ENCODE data around the gene NPEPPS.
"Not testable (repeated sequence)": the region's sequence is repeated elsewhere in the genome, so short reads cannot be mapped to it uniquely, and the experiment has no call there.

The NPEPPS gene

DNA sequence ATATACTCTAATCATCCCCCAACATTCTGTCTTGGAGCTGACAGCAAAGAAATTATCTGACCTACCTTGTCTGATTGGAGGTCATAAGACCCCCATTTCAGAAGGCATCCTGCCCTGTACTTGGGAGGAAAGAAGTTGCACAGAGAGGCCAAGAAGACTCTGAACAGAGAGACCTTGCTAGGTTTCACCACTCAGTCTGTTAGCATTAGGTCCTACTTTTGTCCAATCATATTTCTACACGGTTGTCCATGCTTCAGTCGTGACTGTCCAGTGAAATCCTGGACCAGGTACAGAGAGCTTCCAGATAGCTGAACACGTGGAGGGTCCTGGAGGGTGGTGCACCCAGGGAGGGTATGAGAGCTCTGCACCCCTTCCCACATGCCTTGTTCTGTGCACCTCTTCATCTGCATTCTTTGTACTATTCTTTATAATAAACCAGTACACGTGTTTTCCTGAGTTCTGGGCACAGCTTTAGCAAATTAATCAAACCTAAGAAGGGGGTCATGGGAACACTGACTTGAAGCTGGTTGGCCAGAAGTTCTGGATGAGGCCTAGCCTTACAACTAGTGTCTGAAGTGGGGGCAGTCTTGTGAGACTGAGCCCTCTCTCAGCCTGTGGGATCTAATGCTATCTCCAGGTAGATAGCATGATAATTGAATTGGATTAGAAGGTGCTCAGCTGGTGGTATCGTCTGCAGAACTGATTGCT, 30.9 kb downstream of the NPEPPS start:
- not testable (repeated sequence) for DNase-seq

DNA sequence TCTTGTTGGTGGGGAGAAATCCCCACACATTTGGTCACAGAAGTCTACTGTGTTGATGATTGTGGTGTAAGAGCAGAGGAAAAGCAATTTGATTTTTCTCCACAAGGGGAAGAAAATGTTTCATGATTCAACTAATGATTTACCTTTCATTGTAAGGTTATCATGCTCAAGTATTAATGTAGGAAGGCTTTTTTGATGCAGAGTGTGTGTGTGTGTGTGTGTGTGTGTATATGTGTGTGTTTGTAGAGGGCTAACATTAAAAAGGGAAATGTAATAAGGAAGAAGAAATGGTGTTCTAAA, 31.4 kb downstream of the NPEPPS start:
- DNase-seq: not testable (repeated sequence)

- not testable (repeated sequence) for DNase-seq
Observed at GRCh38 chr17:47567261-47567660, 36.4 kb downstream of the NPEPPS start.

DNA sequence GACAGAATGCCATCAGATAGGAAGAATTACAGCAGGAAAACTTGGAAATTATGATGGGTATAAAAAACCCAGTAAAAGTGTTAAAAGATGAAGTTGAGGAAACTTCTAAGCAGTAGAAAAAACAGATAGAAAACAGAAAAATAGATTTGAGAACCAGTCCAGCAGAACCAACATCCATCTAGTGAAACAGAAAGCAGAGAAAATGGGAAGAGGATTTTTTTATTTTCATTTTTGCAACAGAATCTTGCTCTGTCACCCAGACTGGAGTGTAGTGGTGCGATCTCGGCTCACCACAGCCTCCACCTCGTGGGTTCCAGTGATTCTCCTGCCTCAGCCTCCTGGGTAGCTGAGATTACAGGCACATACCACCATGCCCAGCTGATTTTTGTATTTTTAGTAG, 41.7 kb downstream of the NPEPPS start:
- DNase-seq: not testable (repeated sequence)

DNA sequence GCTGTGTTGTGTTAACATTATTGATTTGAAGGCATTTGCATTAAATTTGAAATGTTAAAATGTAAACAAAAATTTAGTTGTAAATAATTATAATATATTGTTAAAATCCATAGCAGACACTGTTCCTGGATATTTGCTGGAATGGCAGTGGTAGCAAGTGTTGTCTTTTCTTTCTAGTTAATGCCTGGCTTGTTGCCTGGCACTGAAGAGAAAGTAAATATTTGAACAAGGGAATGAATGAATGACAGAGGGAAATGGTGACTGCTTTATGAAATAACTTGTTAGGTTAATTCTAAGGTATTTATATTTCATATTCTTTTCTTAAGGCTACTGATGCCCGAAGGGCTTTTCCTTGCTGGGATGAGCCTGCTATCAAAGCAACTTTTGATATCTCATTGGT, 51.5 kb downstream of the NPEPPS start:
- not testable (repeated sequence) for DNase-seq

DNA sequence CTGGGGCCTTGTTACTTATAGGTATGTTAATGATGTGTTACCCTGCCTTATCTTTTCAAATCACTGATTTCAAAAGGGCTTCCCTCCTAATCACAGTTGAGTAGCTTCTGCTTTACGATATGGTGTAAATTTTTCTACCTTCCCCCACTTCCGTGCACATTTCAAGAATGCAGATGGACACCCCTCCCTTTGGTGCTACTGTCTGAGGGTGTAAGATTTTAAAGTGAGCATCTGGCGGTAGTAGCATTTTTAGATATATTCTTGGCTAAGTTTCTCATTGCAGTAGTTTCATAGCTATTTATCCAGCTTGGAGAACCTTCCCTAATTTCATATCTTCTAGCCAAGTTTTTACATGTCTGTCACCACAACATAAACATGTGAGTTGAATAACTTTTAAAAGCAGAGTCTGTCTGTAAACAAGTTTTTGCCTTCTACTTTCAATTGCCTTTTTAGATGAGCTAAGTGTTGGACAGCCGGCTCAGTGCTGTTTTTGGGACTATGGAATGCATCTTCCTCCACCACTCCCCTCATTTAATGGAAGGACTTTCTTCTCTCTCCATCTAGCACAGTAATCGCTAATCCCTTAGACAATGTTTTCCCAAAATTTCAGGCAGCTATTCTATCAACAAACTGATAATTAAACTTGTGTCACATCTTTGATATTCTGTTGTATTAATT, 55.6 kb downstream of the NPEPPS start:
- DNase-seq: not testable (repeated sequence)

- not testable (repeated sequence) for DNase-seq
Observed at GRCh38 chr17:47593522-47593921, 62.6 kb downstream of the NPEPPS start.

- DNase-seq: no peak
Observed at GRCh38 chr17:47603830-47604597, 73.1 kb downstream of the NPEPPS start.

GRCh38 chr17:47604598-47604927, 73.7 kb downstream of the NPEPPS start:
- no peak for DNase-seq

DNA sequence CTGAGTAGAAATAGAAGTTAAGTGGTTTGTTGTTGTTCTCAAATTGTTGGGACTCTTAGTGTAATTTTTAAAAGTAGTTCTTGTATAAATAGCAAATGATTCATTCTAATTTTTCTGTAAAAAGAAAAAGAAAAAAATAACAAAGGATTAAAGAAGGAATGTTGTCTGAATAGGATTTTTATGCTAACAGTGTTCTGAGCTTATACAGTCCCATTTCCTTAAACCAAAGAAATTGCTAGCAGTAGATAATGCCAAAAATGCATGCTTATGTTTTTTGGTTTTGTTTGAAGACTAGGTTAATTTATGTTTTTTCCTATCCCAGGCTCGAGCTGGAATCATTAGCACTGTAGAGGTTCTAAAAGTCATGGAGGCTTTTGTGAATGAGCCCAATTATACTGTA, 74.1 kb downstream of the NPEPPS start:
- DNase-seq: no peak

GRCh38 chr17:47607481-47607880, 76.6 kb downstream of the NPEPPS start:
- DNase-seq: no peak

DNA sequence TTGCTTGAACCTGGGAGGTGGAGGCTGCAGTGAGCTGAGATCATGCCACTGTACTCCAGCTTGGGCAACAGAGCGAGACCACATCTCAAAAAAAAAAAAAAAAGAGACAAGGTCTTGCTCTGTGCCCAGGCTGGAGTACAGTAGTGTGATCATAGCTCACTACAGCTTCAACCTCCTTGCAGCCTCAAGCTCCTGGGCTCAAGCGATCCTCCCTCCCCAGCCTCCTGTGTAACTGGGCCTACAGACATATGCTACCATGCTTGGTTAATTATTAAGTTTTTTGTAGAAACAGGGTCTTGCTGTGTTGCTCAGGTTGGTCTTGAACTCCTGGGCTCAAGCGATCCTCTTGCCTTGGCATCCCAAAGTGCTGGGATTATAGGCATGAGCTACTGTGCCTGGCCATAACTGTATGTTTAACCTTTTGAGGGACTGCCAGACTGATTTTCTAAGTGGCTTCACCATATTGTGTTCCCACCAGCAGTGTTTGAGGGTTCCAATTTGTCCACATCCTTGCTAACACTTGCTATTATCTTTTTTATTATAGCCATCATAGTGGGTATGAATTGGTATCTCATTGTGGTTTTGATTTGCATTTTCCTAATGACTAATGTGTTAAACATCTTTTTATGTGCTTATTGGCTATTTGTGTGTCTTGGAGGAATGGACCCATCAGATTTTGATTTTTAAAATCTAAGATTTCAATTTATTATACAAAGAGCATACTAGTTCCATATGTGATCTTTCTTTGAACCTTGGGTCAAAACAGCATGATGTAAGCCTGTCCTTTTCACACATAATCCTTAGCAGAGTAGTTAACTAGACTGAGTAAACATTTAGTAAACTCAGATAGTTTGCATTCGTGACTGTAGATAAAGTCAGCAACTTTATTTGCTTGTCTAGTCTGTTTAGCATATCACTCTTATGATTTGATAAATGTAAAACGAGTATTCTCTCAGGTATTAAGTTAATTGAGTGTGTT, 80.8 kb downstream of the NPEPPS start:
- DNase-seq: no peak

DNA sequence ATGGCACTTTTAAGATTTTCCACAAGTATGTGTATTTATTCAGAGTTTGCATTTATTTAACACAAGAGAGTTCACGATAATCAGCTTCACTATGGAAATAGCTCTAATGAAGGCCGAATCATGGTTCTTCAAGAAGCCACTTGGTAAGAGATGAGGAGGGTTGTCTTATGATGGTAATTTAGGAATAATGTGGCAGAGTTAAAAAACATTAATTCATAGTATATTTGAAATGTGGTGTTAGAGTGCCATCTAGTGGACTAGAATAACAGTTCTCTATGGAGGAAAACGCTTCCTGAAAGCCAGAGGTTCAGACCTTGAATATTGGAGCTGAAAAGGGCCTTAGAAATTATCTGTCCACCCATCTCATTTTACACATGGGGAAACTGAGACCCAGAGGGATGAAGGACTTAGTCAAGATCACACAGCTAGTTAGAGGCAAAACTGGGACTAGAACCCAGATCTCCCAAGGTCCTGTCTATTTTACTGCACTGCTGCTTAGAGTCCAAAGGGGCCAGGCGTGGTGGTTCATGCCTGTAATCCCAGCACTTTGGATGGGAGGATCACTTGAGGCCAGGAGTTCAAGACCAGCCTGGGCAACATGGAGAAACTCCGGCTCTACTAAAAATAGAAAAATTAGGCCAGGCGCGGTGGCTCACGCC, 85.0 kb downstream of the NPEPPS start:
- no peak for DNase-seq

GRCh38 chr17:47618410-47618809, 87.5 kb downstream of the NPEPPS start:
- DNase-seq: no peak

- DNase-seq: no peak
Observed at GRCh38 chr17:47620503-47621245, 89.8 kb downstream of the NPEPPS start.

DNA sequence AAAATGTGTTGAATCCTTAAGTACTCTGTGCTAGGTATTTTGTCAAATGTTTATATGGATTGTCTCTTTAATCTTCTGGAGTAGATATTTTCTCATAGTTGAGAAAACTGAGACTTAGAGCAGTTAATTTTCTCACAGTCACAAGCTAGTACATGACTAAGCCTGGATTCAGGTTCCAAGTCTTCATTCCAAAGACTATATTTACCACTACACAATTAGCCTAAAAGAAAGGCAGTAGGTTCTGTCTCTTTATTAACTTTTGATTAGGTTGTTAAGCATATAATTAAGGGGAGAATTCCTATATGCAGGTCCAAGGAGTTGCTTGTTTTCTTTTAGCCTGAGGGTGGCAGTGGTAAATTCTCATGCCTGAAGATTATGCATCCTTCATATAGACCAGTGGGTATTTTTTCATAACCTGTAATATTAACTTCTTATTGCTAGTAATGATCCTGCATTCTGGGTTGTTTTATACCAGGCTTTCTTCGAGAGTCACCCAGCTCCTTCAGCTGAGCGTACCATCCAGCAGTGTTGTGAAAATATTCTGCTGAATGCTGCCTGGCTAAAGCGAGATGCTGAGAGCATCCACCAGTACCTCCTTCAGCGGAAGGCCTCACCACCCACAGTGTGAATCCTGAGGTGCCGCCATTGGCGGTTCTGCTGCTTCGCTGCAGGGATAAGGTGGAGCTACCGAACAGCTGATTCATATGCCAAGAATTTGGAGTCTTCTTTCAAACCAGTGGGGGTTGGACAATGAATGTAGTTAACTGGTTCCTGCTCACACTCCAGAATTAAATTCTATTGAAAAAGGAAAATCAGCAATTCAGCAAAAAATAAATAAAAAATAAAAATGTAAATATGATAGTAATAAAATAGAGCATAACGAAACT, 90.6 kb downstream of the NPEPPS start:
- DNase-seq: no peak

GRCh38 chr17:47622180-47622549, 91.3 kb downstream of the NPEPPS start:
- no peak for DNase-seq

DNA sequence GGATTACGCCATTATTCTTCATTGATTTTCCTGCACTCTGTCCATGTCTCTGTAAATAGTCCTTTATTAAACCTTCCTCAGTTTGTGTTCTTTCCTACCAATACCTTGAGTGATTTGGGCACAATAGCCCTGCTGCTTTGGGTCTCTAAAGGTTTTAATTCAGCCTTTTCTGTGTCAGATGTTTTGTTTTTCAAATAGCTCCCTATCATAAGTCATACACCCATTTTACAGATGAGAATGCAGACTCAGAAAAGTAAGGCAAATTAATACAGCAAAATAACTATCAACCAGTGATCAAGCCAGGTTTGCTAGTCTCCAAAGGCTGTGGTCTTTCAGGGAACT, 93.8 kb downstream of the NPEPPS start:
- DNase-seq: no peak

- DNase-seq: no peak
Observed at GRCh38 chr17:47628014-47628566, 97.2 kb downstream of the NPEPPS start.

GRCh38 chr17:47629826-47630225, 98.9 kb downstream of the NPEPPS start:
- DNase-seq: no peak
